GM03348 (cell line): ENCODE results near the gene RAB30.

ENCODE experiments used
- DNase-seq: peaks from one replicate; pipeline ENCODE4 v3.0.0; 2012; ENCODE audit warnings: low spot score

The RAB30 gene

DNA sequence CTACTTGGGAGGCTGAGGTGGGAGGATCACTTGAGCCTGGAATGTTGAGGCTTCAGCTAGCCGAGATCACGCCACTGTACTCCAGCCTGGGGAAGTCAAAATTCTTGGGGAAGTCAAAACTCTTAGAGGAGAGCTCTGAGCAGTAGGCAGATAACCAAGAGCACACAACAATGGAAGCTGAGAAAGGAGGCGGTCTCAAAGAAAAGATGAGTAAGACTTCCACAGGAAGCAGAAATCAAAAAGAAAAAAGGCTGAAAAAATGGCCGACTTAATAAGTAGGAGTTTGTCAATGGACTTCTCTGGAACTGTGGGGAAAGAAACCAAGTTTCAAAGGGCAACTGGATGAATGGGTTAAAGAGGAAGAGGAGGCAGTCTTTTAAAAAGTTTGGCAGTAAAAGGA is 32.1 kb downstream of the RAB30 start:
- DNase-seq: no peak

GRCh38 chr11:83037877-83038276 is 33.8 kb downstream of the RAB30 start:
- DNase-seq: peak; percentile 27

DNA sequence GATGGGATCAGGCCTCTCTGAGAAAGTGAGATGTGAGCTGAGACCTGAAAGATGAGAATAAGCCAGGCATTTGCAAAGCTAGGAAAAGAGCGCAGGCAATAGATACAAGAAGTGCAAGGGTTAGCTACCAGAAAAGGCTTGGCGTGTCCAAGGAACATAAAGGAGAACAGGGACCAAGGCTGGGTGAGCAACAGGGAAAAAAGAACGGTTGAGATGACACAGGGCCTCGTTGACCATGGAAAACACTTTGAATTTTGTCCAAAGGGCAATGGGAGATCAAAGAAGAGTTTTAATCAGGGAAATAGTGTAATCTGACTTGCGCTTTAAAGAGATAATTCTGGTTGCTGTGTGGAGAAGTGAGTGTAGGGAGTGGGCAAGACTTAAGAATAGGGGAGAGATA is 35.0 kb downstream of the RAB30 start:
- no peak for DNase-seq

GRCh38 chr11:83035070-83035854 is 36.4 kb downstream of the RAB30 start:
- peak; percentile 24 for DNase-seq

DNA sequence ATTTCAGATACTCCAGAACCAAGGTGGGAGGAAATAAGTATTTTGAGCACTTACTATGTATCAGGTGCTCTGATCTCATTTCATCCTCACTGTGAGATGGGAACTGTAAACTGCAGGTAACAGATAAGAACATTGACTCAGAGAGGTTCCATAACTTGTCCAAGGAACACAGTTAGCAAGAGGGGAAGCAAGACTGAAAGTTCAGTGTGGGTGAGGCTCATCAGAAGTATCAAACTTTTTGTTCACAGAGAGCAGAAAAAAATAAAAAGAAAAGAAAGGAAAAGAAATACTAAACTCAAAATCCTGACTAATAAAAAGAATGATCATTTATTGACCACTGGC is 37.1 kb downstream of the RAB30 start:
- no peak for DNase-seq

DNA sequence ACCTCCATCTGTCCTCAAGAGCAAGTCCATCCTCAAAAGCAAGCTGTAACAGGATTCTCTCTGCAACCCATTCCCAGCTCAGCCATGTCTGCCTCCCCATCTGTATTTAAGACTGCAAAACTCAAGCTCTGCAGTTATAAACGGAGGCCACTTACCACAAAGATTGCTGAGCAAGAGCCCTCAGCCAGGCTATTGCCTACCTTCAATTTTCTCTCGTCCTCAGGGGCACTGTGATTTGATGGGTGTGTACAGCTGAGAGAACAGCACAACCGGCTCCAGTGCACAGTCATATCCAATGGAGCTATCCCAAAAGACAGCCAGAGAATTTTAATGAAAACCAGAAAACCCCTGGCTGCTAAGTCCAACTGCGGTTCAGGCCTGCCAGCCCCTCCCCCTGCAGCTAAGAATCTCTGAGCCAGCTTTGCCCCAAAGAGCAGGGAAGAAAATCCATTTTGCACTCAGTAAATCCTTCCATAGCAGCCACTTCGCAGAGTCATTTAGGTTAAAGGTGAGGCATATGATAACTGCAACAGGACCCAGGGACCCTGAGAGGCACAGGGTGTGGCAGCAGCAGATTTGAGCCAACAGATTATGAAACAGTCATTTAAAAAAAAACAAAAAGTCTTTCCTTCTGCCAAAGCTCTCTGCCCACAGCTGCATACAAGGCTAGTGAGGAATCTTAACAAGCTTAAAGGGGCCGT is 37.6 kb downstream of the RAB30 start:
- peak; percentile 81 for DNase-seq

- no peak for DNase-seq
These were observed 38.3 kb downstream of the RAB30 start for GRCh38 chr11:83033371-83033770.

GRCh38 chr11:83031127-83031526 is 40.6 kb downstream of the RAB30 start:
- DNase-seq: no peak

DNA sequence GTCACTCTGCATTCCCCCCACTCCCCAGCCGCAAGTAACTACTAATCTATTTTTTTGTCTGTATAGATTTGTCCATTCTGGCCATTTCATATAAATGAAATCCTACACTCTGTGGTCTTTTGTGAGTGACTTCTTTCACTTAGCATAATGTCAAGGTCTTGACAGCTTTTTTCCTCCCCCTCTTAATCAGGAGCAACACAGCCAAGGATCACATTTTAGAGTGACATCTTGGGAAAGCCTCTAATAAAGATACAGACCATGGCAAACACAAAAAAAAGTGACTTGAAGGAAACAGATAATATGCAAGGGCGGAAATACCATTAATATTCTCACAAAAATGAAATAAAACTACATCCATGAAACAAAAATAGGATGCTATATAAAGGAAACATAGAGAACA is 43.9 kb downstream of the RAB30 start:
- DNase-seq: no peak

GRCh38 chr11:83027289-83027688 is 44.4 kb downstream of the RAB30 start:
- no peak for DNase-seq

DNA sequence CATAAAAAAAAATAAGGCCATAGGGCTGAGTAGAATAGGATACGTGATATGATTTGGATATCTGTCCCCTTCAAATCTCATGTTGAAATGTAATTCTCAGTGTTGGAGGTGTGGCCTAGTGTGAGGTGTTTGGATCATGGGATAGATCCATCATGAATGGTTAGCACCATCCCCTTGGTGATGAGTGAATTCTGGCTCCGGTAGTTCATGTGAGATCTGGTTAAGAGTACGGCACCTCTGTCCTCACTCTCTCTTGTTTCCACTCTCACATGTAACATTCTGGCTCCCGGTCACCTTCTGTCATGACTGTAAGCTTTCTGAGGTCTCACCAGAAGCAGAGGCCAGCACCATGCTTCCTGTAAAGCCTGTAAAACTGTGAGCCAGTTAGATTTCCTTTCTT is 45.5 kb downstream of the RAB30 start:
- DNase-seq: no peak

GRCh38 chr11:83025267-83025704 is 46.4 kb downstream of the RAB30 start:
- DNase-seq: no peak

DNA sequence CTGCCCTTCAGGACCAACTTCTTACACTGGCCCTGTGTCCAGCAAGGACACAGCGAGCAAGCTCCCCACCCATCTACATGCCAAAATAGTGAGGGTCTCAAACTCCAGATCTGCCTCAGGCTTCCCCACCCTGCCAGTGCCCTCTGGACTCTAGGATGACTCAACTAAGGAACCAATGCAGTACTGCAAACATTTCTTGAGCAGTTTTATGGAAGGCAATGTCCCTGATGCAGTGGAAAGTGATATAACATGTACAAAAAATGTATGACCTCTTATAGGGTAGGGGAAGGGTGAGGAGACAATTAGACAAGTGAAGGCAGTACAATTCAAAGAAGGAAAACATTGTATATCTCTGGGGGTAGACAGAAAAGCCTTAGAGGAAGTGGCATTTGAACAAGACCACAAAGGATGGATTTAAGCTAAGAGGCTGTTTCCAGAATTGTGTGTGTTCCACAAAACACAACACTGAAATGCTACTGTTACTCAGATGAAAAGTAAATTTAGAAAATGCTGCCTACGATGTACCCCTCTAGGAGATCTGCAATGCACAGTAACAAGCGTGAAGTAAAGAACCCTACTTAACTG is 47.3 kb downstream of the RAB30 start:
- DNase-seq: no peak

- DNase-seq: no peak
These were observed 48.3 kb downstream of the RAB30 start for GRCh38 chr11:83023410-83023809.

DNA sequence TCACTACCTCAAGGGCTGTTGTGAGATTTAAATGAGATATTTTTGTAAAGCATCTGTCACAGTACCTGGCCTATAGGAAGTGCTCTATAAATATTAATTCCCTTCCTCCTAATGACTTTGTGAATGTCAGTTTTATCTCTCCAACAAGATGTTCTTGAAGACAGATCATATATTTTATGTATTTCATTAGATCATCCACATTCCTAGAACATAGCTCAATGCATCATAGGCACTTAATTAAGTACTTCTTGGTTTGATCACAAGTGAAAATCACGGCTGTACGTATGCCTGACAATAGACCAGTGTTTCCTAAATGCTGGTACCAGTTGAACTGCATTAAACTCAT is 49.9 kb downstream of the RAB30 start:
- DNase-seq: no peak

- no peak for DNase-seq
These were observed 50.5 kb downstream of the RAB30 start for GRCh38 chr11:83020942-83021779.

GRCh38 chr11:83019888-83020579 is 51.7 kb downstream of the RAB30 start:
- DNase-seq: no peak

DNA sequence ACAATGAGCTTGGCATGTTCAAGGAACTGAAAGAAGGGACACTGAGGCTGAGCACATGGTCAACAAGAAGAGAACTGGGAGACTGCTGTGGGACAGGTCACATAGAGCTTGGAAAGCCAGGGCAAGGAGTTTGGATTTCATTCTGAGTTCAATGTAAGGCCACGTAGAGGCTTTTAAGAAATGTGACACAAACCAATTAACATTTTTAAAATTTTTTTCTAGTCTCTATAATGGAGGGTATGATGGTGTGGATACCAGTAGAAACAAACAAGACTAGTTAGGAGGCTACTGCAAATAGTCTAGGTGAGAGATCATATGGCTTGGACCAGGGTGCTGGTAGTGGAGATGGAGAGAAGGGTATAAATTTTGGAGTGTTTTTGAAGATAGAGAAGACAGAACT is 56.7 kb downstream of the RAB30 start:
- no peak for DNase-seq

DNA sequence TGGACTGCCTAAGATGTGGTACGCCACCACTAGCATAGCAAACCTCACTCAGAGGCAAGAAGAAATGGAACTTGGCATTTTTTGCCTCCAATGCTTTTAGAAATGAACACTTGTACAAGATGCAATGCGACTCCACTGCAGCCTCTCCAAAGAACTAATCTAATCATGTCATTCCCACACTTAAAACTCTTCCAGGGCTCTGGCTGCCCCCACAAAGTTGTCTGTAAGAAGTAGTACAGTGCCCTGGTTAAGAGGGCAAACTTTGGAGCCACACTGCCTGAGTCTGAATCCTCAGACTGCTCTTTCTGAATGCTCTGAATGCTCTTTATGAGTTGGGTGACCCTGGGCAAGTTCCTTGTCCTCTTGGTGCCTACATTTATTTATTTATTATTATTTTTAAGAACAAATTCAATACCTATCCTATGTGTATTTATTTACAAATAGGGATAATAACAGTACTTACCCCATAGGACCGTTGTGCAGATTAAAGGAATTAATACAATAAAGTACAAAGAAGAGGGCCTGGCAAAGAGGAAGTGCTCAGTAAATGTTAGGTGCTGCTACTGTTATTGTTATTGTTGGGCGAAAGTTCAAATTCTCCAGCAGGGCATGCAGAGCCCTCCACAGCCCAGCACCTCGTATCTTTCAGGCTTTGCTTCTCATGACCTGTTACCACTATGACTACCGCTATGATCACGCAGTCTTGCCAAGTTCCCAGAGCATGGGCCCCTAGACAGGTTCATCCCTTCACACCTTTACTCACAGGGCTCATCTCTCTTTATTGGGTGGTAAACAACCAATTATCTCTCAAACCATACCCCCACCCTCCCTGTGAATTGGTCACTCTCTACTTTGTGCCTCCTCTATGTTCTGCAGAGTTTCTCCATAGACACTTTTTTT is 59.3 kb downstream of the RAB30 start:
- DNase-seq: no peak

DNA sequence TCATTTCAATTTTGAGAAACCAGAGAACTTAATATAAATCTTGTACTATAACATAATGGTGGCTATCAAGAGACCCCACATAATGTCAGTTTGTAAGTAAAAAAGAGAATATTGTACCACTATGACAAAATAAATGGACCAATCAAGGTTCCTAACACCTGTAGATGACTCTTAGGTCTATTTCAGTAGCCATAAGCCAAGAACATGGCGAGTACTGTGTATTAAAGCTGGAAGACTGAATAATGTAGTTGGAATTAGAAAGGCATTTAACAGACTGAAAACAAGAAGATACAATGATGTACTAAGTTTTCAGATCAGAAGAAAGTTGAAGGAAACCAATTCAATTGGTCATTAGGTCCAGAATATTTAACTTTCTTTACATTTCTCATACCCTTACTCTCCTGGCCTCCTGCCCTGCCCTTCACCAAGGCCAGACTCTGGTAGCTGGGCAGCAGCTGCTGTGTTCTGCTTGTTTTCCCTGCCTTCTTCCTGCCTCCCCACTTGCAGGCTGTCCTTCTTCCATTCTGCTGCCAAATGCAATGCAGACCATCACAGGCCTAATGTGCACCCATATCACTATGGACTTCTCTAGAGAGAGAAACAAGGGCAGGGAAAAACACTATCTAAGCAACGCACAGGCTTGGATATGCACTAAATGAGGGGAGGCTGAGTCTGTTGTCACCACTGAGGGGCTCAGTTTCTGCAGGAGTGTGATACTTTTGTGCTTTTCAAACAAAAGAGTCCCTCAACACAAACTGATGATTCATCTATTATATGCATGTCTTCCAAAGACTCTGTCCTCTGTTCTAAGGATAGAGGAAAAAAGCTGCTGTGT is 60.1 kb downstream of the RAB30 start:
- no peak for DNase-seq
